GM12874 (cell line): ENCODE results near the gene HNF1B.

Experiments
- TF ChIP-seq, protein P1 (sequence below): IDR thresholded peaks from 2 replicates; pipeline ENCODE4 v1.5.1; 2011; ENCODE audit warnings: low read depth, mild to moderate bottlenecking, control low read depth, low read length, moderate library complexity; ENCODE audit not compliant: insufficient read depth

Gene HNF1B

GRCh38 chr17:37787055-37787757, 42.3 kb upstream of the HNF1B start:
- TF ChIP-seq, protein P1, sequence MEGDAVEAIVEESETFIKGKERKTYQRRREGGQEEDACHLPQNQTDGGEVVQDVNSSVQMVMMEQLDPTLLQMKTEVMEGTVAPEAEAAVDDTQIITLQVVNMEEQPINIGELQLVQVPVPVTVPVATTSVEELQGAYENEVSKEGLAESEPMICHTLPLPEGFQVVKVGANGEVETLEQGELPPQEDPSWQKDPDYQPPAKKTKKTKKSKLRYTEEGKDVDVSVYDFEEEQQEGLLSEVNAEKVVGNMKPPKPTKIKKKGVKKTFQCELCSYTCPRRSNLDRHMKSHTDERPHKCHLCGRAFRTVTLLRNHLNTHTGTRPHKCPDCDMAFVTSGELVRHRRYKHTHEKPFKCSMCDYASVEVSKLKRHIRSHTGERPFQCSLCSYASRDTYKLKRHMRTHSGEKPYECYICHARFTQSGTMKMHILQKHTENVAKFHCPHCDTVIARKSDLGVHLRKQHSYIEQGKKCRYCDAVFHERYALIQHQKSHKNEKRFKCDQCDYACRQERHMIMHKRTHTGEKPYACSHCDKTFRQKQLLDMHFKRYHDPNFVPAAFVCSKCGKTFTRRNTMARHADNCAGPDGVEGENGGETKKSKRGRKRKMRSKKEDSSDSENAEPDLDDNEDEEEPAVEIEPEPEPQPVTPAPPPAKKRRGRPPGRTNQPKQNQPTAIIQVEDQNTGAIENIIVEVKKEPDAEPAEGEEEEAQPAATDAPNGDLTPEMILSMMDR, result no peak

DNA sequence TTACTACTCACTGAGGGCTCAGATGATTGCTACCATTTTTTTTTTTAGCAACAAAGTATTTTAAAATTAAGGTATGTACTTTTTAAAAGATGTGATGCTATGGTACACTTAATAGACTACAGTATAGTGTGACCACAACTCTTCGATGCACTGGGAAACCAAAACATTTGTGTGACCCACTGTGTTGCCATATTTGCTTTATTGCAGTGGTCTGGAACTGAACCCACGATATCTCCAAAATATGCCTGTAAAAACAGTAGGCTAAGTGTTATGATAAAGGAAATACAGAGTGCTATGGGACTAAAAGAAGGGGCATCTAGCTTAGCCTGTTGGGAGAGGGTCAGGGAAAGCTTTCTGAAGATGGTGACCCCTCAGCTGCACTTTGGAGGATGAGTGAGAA, 41.6 kb upstream of the HNF1B start:
- TF ChIP-seq, protein P1, result no peak

DNA sequence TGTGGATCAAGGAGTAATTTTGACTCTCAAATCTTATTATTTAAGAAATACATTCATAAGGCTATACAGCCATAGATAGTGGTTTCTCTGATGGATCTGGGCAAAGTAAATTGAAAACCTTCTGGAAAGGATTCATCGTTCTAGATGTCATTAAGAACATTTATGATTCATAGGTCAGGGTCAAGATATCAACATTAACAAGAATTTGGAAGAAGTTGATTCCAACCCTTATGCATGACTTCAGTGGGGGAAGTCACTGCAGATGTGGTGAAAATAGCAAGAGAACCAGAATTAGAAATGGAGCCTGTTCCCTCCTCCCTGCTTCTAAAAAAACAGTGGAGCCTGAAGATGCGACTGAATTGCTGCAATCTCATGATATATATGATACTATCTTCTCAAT, 36.6 kb upstream of the HNF1B start:
- TF ChIP-seq, protein P1, result no peak

DNA sequence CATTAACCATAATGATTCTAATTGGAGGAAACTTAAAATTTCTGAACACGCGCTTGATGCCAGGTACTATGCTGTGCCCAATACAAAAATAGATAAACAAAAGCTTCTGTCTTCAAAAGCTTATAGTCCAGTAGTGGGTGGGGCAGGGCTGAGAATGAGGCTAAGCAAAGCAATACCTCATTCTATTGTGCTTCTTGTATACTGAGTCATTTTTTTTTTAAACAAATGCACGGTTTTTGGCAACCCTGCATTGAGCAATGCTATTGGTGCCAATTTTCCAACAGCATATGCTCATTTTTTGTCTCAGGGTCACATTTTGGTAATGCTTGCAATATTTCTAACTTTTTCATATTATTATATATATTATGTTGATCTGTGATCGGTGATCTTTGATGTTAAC, 34.7 kb upstream of the HNF1B start:
- TF ChIP-seq, protein P1, result no peak

DNA sequence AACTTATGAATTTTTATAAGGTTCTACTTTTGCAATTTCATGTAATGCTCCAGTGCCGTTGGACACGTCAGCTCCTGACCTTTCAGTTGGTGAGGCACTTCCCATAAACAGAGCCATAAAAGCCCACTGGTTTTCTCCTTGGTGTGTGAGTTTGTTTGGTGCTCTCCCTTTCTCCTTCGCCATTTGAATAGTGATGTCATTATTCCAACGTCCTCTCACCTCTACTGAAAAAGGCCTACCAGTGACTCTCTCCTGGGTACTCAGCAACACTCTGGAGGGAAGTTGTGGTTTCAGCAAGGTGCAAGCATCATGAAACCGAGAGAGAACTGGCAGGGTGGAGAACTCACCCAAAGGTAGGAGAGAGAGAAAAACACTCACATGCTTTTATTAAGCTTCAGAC, 29.6 kb upstream of the HNF1B start:
- TF ChIP-seq, protein P1, result no peak

- TF ChIP-seq, protein P1, result no peak
Measured at GRCh38 chr17:37772982-37773381, 28.1 kb upstream of the HNF1B start.

GRCh38 chr17:37770631-37771518, 26.0 kb upstream of the HNF1B start:
- TF ChIP-seq, protein P1, result peak; percentile 67
